Esophagus muscularis mucosa (tissue), 4 donors: ENCODE results near the gene DNAAF5. TPM values are rescaled to one million over a fixed set of nuclear protein-coding genes. Genes with fewer than 3 reads are reported as not detected.
"Not testable (repeated sequence)": the region's sequence is repeated elsewhere in the genome, so short reads cannot be mapped to it uniquely, and the experiment has no call there.

Experiments used
- DNase-seq: peaks from one replicate; pipeline ENCODE4 v3.0.0-alpha.2; 2017; ENCODE audit errors: extremely low spot score
- H3K27ac ChIP-seq, 4 donors: fragments of 200-600 bp; sonication (generic); replicated peaks in 1 of 4; 1 replicate in 3 of 4; 2 replicates in 1 of 4; pipeline ENCODE4 v1.5.1; 2016 to 2019; ENCODE audit warnings: mild to moderate bottlenecking in 1 of 4
- H3K27me3 ChIP-seq, 4 donors: fragments of 200-600 bp; sonication (generic); one replicate each; pipeline versions ENCODE4 v1.5.1 to v1.6.0; 2016 to 2019
- H3K36me3 ChIP-seq, 4 donors: fragments of 200-600 bp; sonication (generic); one replicate each; pipeline ENCODE4 v1.5.1; 2016 to 2019
- H3K4me1 ChIP-seq, 4 donors: fragments of 200-600 bp; sonication (generic); one replicate each; pipeline ENCODE4 v1.5.1; 2016 to 2019
- H3K4me3 ChIP-seq, 4 donors: fragments of 200-600 bp; sonication (generic); 1 replicate in 2 of 4; 2 replicates in 2 of 4; pipeline ENCODE4 v1.5.1; 2016 to 2019; ENCODE audit warnings: mild to moderate bottlenecking in 4 of 4, moderate library complexity in 1 of 4
- H3K9me3 ChIP-seq, 4 donors: fragments of 200-600 bp; sonication (generic); 1 replicate in 3 of 4; 2 replicates in 1 of 4; pipeline ENCODE4 v1.5.1; 2016 to 2019
- CTCF ChIP-seq, 3 experiments: fragments of 200-600 bp in 2 of 3; fragments of 450-650 bp in 1 of 3; sonication (generic) in 2 of 3; IDR thresholded peaks; one replicate each; pipeline ENCODE4 v1.5.1; 2017 to 2019; ENCODE audit warnings: antibody characterized with exemption in 3 of 3, mild to moderate bottlenecking in 2 of 3, moderate library complexity in 1 of 3
- EP300 ChIP-seq: sonication (generic); formaldehyde crosslinking; IDR thresholded peaks from one replicate; pipeline ENCODE4 v1.6.1; 2017; ENCODE audit warnings: antibody characterized with exemption
- POLR2A ChIP-seq: fragments of 450-650 bp; IDR thresholded peaks from one replicate; pipeline ENCODE4 v1.6.1; 2017; ENCODE audit warnings: antibody characterized with exemption, moderate library complexity, mild to moderate bottlenecking, low read depth
- POLR2AphosphoS5 ChIP-seq, 2 donors: sonication (generic); formaldehyde crosslinking; IDR thresholded peaks; one replicate each; pipeline ENCODE4 v1.6.1; 2017; ENCODE audit warnings: antibody characterized with exemption in 2 of 2
- WGBS: methylation state at CpG from one replicate; pipeline ENCODE4 v1.1.5; 2018; 5-methylcytosine and 5-hydroxymethylcytosine counted together
- intact Hi-C: fragments of 100-400 bp; cut with DNase I; formaldehyde crosslinking; loops from one replicate; pipeline ENCODE4 v1.15.1; 2023
- total RNA-seq, 4 donors: library from RNA; depleted of rRNA; stranded (reverse); fragments of >200 nt; gene quantifications; one replicate each; pipeline versions ENCODE4 v1.1.0 to v1.2.1, GENCODE V29; 2016

DNAAF5 gene
- total RNA-seq, 4 donors from 2014 or later = 21.2 to 32.7 (median 29.4) TPM

GRCh38 chr7:803243-803635 is 76.7 kb downstream of the DNAAF5 start:
- peak overlapping the region in 3 of 4 donors; percentile 70 to 78 (median 72) for H3K27ac ChIP-seq
- H3K36me3 ChIP-seq = no peaks in the 10 kb centered on the region
- DNase-seq = no peak
- intact Hi-C loops = no loop called here
- peaks cover 26 to 30% (median 28%) of the 10 kb centered on the region in 4 donors for H3K4me1 ChIP-seq
- H3K9me3 ChIP-seq = no peaks in the 10 kb centered on the region
- no peak overlapping the region for H3K4me3 ChIP-seq
- H3K27me3 ChIP-seq = no peaks in the 10 kb centered on the region
- 87% methylated on average over 10 of the region's 10 CpGs for WGBS
- TF ChIP-seq CTCF (IDR thresholded peaks at IDR 0.05) (no peak), POLR2A (no peak), EP300 (no peak)

- H3K36me3 ChIP-seq, H3K27ac ChIP-seq, H3K27me3 ChIP-seq, DNase-seq, H3K4me3 ChIP-seq, intact Hi-C loops, H3K9me3 ChIP-seq: not testable (repeated sequence)
- H3K4me1 ChIP-seq = peaks cover 26 to 29% (median 29%) of the 10 kb centered on the region in 4 donors
- WGBS = 98% methylated on average over 4 of the region's 4 CpGs
Observed at GRCh38 chr7:803796-804195, 77.3 kb downstream of the DNAAF5 start.

- WGBS = 92% methylated on average over 16 of the region's 18 CpGs
- DNase-seq = no peak
- intact Hi-C loops = no loop called here
- H3K9me3 ChIP-seq = no peaks in the 10 kb centered on the region
- no peak overlapping the region for H3K4me3 ChIP-seq
- no peaks in the 10 kb centered on the region for H3K36me3 ChIP-seq
- no peaks in the 10 kb centered on the region for H3K27me3 ChIP-seq
- TF ChIP-seq POLR2AphosphoS5 (IDR thresholded peaks at IDR 0.05) (peak; percentile 35 to 43), EP300 (no peak), CTCF (IDR thresholded peaks at IDR 0.05) (no peak), POLR2A (no peak)
- H3K27ac ChIP-seq = peak overlapping the region; percentile 21 to 68 (median 64)
- peaks cover 26 to 29% (median 29%) of the 10 kb centered on the region in 4 donors for H3K4me1 ChIP-seq
Observed at GRCh38 chr7:805261-805660, 78.8 kb downstream of the DNAAF5 start.

GRCh38 chr7:815284-816216 is 89.1 kb downstream of the DNAAF5 start:
- intact Hi-C loops = no loop called here
- Histone ChIP-seq H3K4me1 (peaks cover 62 to 82% (median 78%) of the 10 kb centered on the region in 4 donors), H3K27ac (peak overlapping the region; percentile 95 to 98 (median 96)), H3K4me3 (peak overlapping the region; percentile 82 to 93 (median 89)), H3K9me3 (no peaks in the 10 kb centered on the region), H3K36me3 (no peaks in the 10 kb centered on the region), H3K27me3 (peaks cover 0 to 5% (median 0%) of the 10 kb centered on the region in 4 donors)
- WGBS = 33% methylated on average over 38 of the region's 56 CpGs
- no peak for DNase-seq
- TF ChIP-seq POLR2AphosphoS5 (IDR thresholded peaks at IDR 0.05) = no peak
- no peak for TF ChIP-seq POLR2A
- TF ChIP-seq CTCF (IDR thresholded peaks at IDR 0.05) = no peak
- no peak for TF ChIP-seq EP300

GRCh38 chr7:816300-816750 is 89.8 kb downstream of the DNAAF5 start:
- peak; percentile 99 for DNase-seq
- H3K27me3 ChIP-seq = peaks cover 0 to 5% (median 0%) of the 10 kb centered on the region in 4 donors
- intact Hi-C loops = no loop called here
- H3K4me1 ChIP-seq = peaks cover 70 to 90% (median 86%) of the 10 kb centered on the region in 4 donors
- TF ChIP-seq EP300 (no peak), POLR2A (peak; percentile 58), CTCF (IDR thresholded peaks at IDR 0.05) (no peak), POLR2AphosphoS5 (IDR thresholded peaks at IDR 0.05) (peak; percentile 93 to 95)
- no peaks in the 10 kb centered on the region for H3K9me3 ChIP-seq
- peak overlapping the region; percentile 82 to 93 (median 89) for H3K4me3 ChIP-seq
- H3K36me3 ChIP-seq = no peaks in the 10 kb centered on the region
- no CpG with 5 or more reads among the region's 51 CpGs for WGBS
- H3K27ac ChIP-seq = peak overlapping the region; percentile 95 to 98 (median 96)
